Measurements from ENCODE around the gene TUBA4A. TPM values are rescaled to one million over a fixed set of nuclear protein-coding genes. Genes with fewer than 3 reads are reported as not detected.

Gene TUBA4A
- total and polyA plus RNA-seq, 9 of the 15 experiments (the other 6 are each of a cell fraction or from before 2014, with no cell fraction given) = 25.1 to 174 (median 42.4) TPM

- TF ChIP-seq E2F8 (IDR thresholded peaks at IDR 0.05; ENCODE audit: low read depth, partially characterized antibody) = no peak
- TF ChIP-seq TEAD4 (IDR thresholded peaks at IDR 0.05; ENCODE audit: low read length) = no peak
- no peak for TF ChIP-seq TEAD4 (CRISPR knock-in tag; IDR thresholded peaks at IDR 0.05; ENCODE audit: borderline replicate concordance)
- peak; percentile 62; the same call in 1 of the 2 replicates for TF ChIP-seq GABPB1 (CRISPR knock-in tag; IDR thresholded peaks at IDR 0.05)
- peak; percentile 72 for TF ChIP-seq EGR1 (conservative IDR thresholded peaks at IDR 0.05)
- 0 out of 2 replicates have a peak, but pooled peaks have one; percentile 60 for TF ChIP-seq ZNF282 (CRISPR knock-in tag; IDR thresholded peaks at IDR 0.05)
- no peak for TF ChIP-seq FOXP4 (CRISPR knock-in tag; IDR thresholded peaks at IDR 0.05; ENCODE audit: borderline replicate concordance)
- no peak for TF ChIP-seq BCLAF1 (IDR thresholded peaks at IDR 0.05; ENCODE audit: borderline replicate concordance in 1 of 2, control insufficient read depth in 1 of 2, low read depth in 2 of 2, low read length in 1 of 2)
- peak; percentile 73 for TF ChIP-seq VEZF1 (CRISPR knock-in tag; IDR thresholded peaks at IDR 0.05)
- 0 out of 2 replicates have a peak, but pooled peaks have one; percentile 44 for TF ChIP-seq HBP1 (CRISPR knock-in tag; IDR thresholded peaks at IDR 0.05)
- no peak for TF ChIP-seq PML (IDR thresholded peaks at IDR 0.05; ENCODE audit: low read length)
Measured at GRCh38 chr2:219294356-219295351, 40.9 kb upstream of the TUBA4A start (continued).
